Neuronal stem cell (in vitro differentiated cells): ENCODE measurements around the gene XIRP1.

Source experiments
- DNase-seq: peaks from one replicate; pipeline ENCODE4 v3.0.0-alpha.2; 2013; ENCODE audit warnings: low spot score
- H2AFZ ChIP-seq: one replicate; pipeline ENCODE4 v1.6.1; 2013; ENCODE audit warnings: mild to moderate bottlenecking, low read length, inconsistent platforms
- H2AK5ac ChIP-seq: 2 replicates; pipeline ENCODE4 v1.6.1; 2013; ENCODE audit warnings: low read depth, mild to moderate bottlenecking, inconsistent platforms, low read length, moderate library complexity, mixed read lengths
- H2BK120ac ChIP-seq: 2 replicates; pipeline ENCODE4 v1.6.1; 2013; ENCODE audit warnings: low read depth, mild to moderate bottlenecking, inconsistent platforms, low read length, moderate library complexity, mixed read lengths
- H2BK12ac ChIP-seq: one replicate; pipeline ENCODE4 v1.6.1; 2013; ENCODE audit warnings: low read length, inconsistent platforms
- H2BK15ac ChIP-seq: 2 replicates; pipeline ENCODE4 v1.6.1; 2013; ENCODE audit warnings: mild to moderate bottlenecking, low read length, inconsistent platforms, mixed read lengths
- H2BK5ac ChIP-seq: one replicate; pipeline ENCODE4 v1.6.1; 2013; ENCODE audit warnings: inconsistent platforms, mild to moderate bottlenecking, low read length, moderate library complexity
- H3K14ac ChIP-seq: one replicate; pipeline ENCODE4 v1.6.1; 2013; ENCODE audit warnings: low read length, inconsistent platforms
- H3K18ac ChIP-seq: 2 replicates; pipeline ENCODE4 v1.6.1; 2013; ENCODE audit warnings: low read length, inconsistent platforms
- H3K23ac ChIP-seq: 2 replicates; pipeline ENCODE4 v1.6.1; 2013; ENCODE audit warnings: low read depth, mild to moderate bottlenecking, mixed read lengths, low read length, inconsistent platforms; ENCODE audit not compliant: poor library complexity
- H3K27ac ChIP-seq: replicated peaks from 3 replicates; pipeline ENCODE4 v1.5.1; 2013; ENCODE audit warnings: low read length, inconsistent platforms
- H3K27me3 ChIP-seq, 3 experiments: 2 replicates each; pipeline ENCODE4 v1.6.1; 2013; ENCODE audit warnings: low read length in 3 of 3, mild to moderate bottlenecking in 2 of 3, inconsistent platforms in 1 of 3, low read depth in 1 of 3, mixed read lengths in 1 of 3, moderate library complexity in 1 of 3; ENCODE audit not compliant: control insufficient read depth in 3 of 3, insufficient read depth in 3 of 3
- H3K36me3 ChIP-seq, 2 donors: replicated peaks in 1 of 2; 2 replicates each; pipeline ENCODE4 v1.6.1; 2013; ENCODE audit warnings: low read length in 2 of 2; ENCODE audit not compliant: control insufficient read depth in 2 of 2, insufficient read depth in 2 of 2
- H3K4ac ChIP-seq: 2 replicates; pipeline ENCODE4 v1.6.1; 2013; ENCODE audit warnings: inconsistent platforms, mild to moderate bottlenecking, low read length, moderate library complexity
- H3K4me1 ChIP-seq, 2 donors: 1 replicate in 1 of 2; 2 replicates in 1 of 2; pipeline ENCODE4 v1.6.1; 2013; ENCODE audit warnings: low read length in 2 of 2, low read depth in 1 of 2; ENCODE audit not compliant: control insufficient read depth in 2 of 2, insufficient read depth in 1 of 2
- H3K4me2 ChIP-seq: one replicate; pipeline ENCODE4 v1.6.1; 2013; ENCODE audit warnings: mild to moderate bottlenecking, low read length, inconsistent platforms; ENCODE audit not compliant: insufficient read depth, poor library complexity, severe bottlenecking
- H3K4me3 ChIP-seq, 2 donors: 2 replicates each; pipeline ENCODE4 v1.5.1; 2013; ENCODE audit warnings: low read length in 2 of 2, mild to moderate bottlenecking in 2 of 2, inconsistent platforms in 1 of 2, moderate library complexity in 1 of 2
- H3K79me1 ChIP-seq: one replicate; pipeline ENCODE4 v1.6.1; 2013; ENCODE audit warnings: low read depth, mild to moderate bottlenecking, inconsistent platforms, low read length, moderate library complexity
- H3K9ac ChIP-seq: one replicate; pipeline ENCODE4 v1.6.1; 2013; ENCODE audit warnings: mild to moderate bottlenecking, low read depth, low read length, inconsistent platforms; ENCODE audit not compliant: poor library complexity
- H3K9me3 ChIP-seq, 2 donors: replicated peaks in 1 of 2; 2 replicates each; pipeline versions ENCODE3 to v1.6.1; 2013; ENCODE audit warnings: low read length in 2 of 2, mild to moderate bottlenecking in 2 of 2, inconsistent platforms in 1 of 2, low read depth in 1 of 2, mixed read lengths in 1 of 2, moderate library complexity in 1 of 2; ENCODE audit not compliant: control insufficient read depth in 2 of 2, insufficient read depth in 1 of 2
- H4K8ac ChIP-seq: one replicate; pipeline ENCODE4 v1.6.1; 2013; ENCODE audit warnings: low read depth, mild to moderate bottlenecking, inconsistent platforms, low read length, moderate library complexity
- H4K91ac ChIP-seq: one replicate; pipeline ENCODE4 v1.6.1; 2013; ENCODE audit warnings: low read length, low read depth, mild to moderate bottlenecking, inconsistent platforms; ENCODE audit not compliant: poor library complexity
- WGBS, 2 donors: extraction: QIAGEN DNeasy Blood & Tissue Kit; methylation state at CpG; one replicate each; pipeline ENCODE4 v1.1.7; 2013; ENCODE audit warnings: missing lambda C conversion rate in 2 of 2, mixed read lengths in 1 of 2; ENCODE audit not compliant: insufficient read length in 2 of 2, insufficient replicate concordance in 1 of 2; ENCODE audit errors: extremely low coverage in 2 of 2; 5-methylcytosine and 5-hydroxymethylcytosine counted together

XIRP1 gene

GRCh38 chr3:39186692-39187151, 5.7 kb downstream of the XIRP1 start:
- H3K79me1 ChIP-seq, result no peaks in the 10 kb centered on the region
- peaks cover 0 to 9% of the 10 kb centered on the region in 2 donors for H3K4me1 ChIP-seq
- no peaks in the 10 kb centered on the region for H3K36me3 ChIP-seq
- no peaks in the 10 kb centered on the region for H3K9me3 ChIP-seq
- H2AFZ ChIP-seq, result no peak overlapping the region
- no peak overlapping the region for H3K4me2 ChIP-seq
- peak overlapping the region; percentile 86 for H3K14ac ChIP-seq
- H2BK15ac ChIP-seq, result peak overlapping the region; percentile 44
- no peak overlapping the region for H4K8ac ChIP-seq
- peak overlapping the region; percentile 25 for H3K18ac ChIP-seq
- H2BK120ac ChIP-seq, result no peak overlapping the region
- peak overlapping the region; percentile 78 for H3K23ac ChIP-seq
- no peak overlapping the region for H3K4me3 ChIP-seq
- no peak overlapping the region for H3K27ac ChIP-seq
- no peak overlapping the region for H3K4ac ChIP-seq
- H2AK5ac ChIP-seq, result peak overlapping the region; percentile 15
- peaks cover 0 to 1% (median 0%) of the 10 kb centered on the region in 3 experiments for H3K27me3 ChIP-seq
- no peak overlapping the region for H3K9ac ChIP-seq
- peak overlapping the region; percentile 63 for H2BK12ac ChIP-seq
- DNase-seq, result no peak
- no peak overlapping the region for H2BK5ac ChIP-seq
- WGBS, 2 donors, result no CpG with 5 or more reads among the region's 11 CpGs
- no peak overlapping the region for H4K91ac ChIP-seq

DNA sequence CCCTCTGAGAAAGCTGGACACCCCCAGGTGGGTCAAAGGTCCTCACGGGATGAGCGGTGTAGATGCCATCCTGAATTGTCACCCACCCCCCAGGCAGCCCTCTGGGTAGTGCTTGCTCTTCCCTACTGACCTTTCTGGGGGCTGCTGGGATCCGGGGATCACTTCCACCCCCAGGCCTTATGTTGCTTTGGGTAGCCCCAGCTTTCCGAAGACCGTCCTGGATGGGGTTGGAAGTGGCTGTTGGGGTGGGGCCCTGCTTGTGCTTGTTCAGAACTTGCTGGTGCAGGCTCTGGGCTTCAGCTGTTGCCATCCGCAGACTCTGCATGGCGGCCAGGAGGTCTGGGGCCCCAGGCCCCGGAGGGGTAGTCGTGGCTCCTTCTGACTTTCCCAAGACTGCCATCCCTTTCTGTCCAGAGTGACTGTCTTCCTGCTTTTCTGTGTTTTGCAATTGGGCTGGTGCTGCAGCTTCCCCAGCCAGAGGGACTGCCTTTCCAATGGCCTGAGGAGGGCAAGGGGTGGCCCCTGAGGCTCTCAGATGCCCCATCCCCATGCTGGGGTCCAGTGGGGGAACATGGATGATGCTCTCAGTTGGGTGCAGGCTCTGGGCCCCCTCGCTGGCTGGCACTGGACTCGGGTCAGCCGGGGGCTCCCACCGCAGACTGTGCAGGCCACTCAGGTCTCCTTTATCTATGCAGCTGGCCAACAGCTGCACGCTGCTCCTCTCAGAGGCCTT, 6.3 kb downstream of the XIRP1 start:
- H2BK5ac ChIP-seq, result peak overlapping the region; percentile 36
- DNase-seq, result no peak
- H2AK5ac ChIP-seq, result peak overlapping the region; percentile 86
- H3K23ac ChIP-seq, result peak overlapping the region; percentile 78
- H3K9ac ChIP-seq, result no peak overlapping the region
- peak overlapping the region; percentile 44 for H2BK15ac ChIP-seq
- no peaks in the 10 kb centered on the region for H3K79me1 ChIP-seq
- no CpG with 5 or more reads among the region's 14 CpGs for whole genome bisulfite sequencing, 2 donors
- no peak overlapping the region for H3K27ac ChIP-seq
- H3K27me3 ChIP-seq, result peaks cover 0 to 3% (median 0%) of the 10 kb centered on the region in 3 experiments
- no peaks in the 10 kb centered on the region for H3K36me3 ChIP-seq
- no peak overlapping the region for H3K4me3 ChIP-seq
- peaks cover 0 to 4% of the 10 kb centered on the region in 2 donors for H3K4me1 ChIP-seq
- no peak overlapping the region for H2AFZ ChIP-seq
- no peak overlapping the region for H3K14ac ChIP-seq
- peak overlapping the region; percentile 44 for H3K18ac ChIP-seq
- no peak overlapping the region for H3K4ac ChIP-seq
- peak overlapping the region; percentile 92 for H2BK120ac ChIP-seq
- H2BK12ac ChIP-seq, result peak overlapping the region; percentile 63
- H3K9me3 ChIP-seq, result no peaks in the 10 kb centered on the region
- H4K8ac ChIP-seq, result no peak overlapping the region
- peak overlapping the region; percentile 14 for H4K91ac ChIP-seq
- H3K4me2 ChIP-seq, result no peak overlapping the region

DNA sequence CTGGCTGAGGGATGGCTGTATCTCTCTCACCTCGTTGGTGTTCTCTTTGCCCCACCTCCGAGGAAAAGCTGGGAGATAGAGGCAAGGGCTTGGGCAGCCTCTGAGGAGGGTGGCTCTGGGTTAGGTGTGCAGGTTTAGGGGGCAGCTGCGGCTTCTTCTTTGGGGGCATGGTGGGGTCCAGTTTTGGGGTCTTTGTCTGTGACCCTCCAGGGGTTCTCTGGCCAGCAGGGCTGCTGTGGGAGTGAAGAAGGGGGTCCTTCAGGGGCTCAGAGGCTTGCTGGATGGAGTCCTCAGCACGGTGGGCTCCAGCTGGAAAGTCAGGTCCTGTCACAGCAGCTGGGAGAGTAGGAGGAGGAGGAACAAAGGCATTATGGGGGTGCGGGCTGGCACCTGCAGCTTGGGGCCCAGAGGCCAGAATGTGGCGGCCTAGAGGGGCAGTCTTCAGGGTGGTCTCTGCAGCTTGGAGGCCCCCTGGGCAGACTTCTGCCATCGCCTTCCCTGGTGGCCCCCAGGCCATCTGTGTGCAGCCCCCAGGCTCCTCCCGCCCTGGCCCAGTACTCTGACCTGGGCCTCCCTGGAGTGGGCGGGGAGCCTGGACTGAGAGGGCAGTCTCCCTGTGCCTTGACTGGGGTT, 7.0 kb downstream of the XIRP1 start:
- Histone ChIP-seq H2BK5ac (peak overlapping the region; percentile 36), H3K27ac (no peak overlapping the region), H3K4me3 (no peak overlapping the region), H3K4me1 (peaks cover 1 to 2% of the 10 kb centered on the region in 2 donors), H2BK15ac (peak overlapping the region; percentile 85), H3K27me3 (peaks cover 0 to 3% (median 0%) of the 10 kb centered on the region in 3 experiments), H2AFZ (no peak overlapping the region), H3K4ac (no peak overlapping the region), H4K91ac (peak overlapping the region; percentile 67), H3K79me1 (no peaks in the 10 kb centered on the region), H2BK120ac (peak overlapping the region; percentile 92), H3K9me3 (no peaks in the 10 kb centered on the region), H3K9ac (no peak overlapping the region), H3K23ac (peak overlapping the region; percentile 38), H4K8ac (no peak overlapping the region), H3K18ac (peak overlapping the region; percentile 44), H3K4me2 (no peak overlapping the region), H3K36me3 (no peaks in the 10 kb centered on the region), H2BK12ac (peak overlapping the region; percentile 1), H2AK5ac (peak overlapping the region; percentile 86), H3K14ac (no peak overlapping the region)
- DNase-seq, result no peak
- WGBS, 2 donors, result no CpG with 5 or more reads among the region's 9 CpGs

DNA sequence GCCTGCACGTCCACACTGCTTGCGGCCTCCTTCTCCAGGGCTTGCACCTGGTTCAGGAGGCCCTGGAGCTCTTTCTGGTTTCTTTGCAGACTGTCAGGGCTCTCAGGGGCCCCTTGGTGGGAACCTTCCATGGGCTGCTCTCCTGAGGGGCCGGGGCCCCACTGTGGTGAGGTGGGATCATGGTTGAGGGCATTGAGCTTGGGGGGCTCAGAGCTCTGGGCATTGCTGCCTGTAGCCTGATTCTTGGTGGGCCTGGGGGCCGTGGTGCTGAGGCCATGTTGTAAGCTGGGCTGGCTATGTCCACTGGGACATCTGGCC, 7.5 kb downstream of the XIRP1 start:
- H4K91ac ChIP-seq, result peak overlapping the region; percentile 67
- WGBS, 2 donors, result no CpG with 5 or more reads among the region's 4 CpGs
- no peak overlapping the region for H2AFZ ChIP-seq
- peaks cover 0 to 5% (median 0%) of the 10 kb centered on the region in 3 experiments for H3K27me3 ChIP-seq
- no peaks in the 10 kb centered on the region for H3K79me1 ChIP-seq
- DNase-seq, result no peak
- peak overlapping the region; percentile 4 for H2BK120ac ChIP-seq
- no peak overlapping the region for H3K4ac ChIP-seq
- no peak overlapping the region for H3K23ac ChIP-seq
- no peak overlapping the region for H3K4me3 ChIP-seq
- no peaks in the 10 kb centered on the region for H3K9me3 ChIP-seq
- no peak overlapping the region for H3K27ac ChIP-seq
- H3K9ac ChIP-seq, result no peak overlapping the region
- peaks cover 6 to 7% of the 10 kb centered on the region in 2 donors for H3K4me1 ChIP-seq
- no peaks in the 10 kb centered on the region for H3K36me3 ChIP-seq
- no peak overlapping the region for H4K8ac ChIP-seq
- H2BK5ac ChIP-seq, result no peak overlapping the region
- H3K14ac ChIP-seq, result no peak overlapping the region
- no peak overlapping the region for H3K4me2 ChIP-seq
- H2BK15ac ChIP-seq, result peak overlapping the region; percentile 85
- peak overlapping the region; percentile 86 for H2AK5ac ChIP-seq
- H3K18ac ChIP-seq, result peak overlapping the region; percentile 57
- H2BK12ac ChIP-seq, result no peak overlapping the region
